GM12892 (cell line): Measurements from ENCODE around the gene ODF2L. TPM values are rescaled to one million over a fixed set of nuclear protein-coding genes. Genes with fewer than 3 reads are reported as not detected.

ENCODE experiments used
- DNase-seq: peaks from one replicate; pipeline ENCODE4 v3.0.0; 2011; ENCODE audit not compliant: insufficient read length
- FAIRE-seq: peaks from 2 replicates; lab custom pipeline; 2011; peaks lifted over from hg19 to GRCh38; lab: Jason Lieb, UNC
- POLR2A ChIP-seq: IDR thresholded peaks from 2 replicates; pipeline ENCODE4 v1.6.1; 2011; ENCODE audit warnings: low read depth, low read length, control low read depth
- POLR2AphosphoS5 ChIP-seq: IDR thresholded peaks from 2 replicates; pipeline ENCODE4 v1.6.1; 2011; ENCODE audit warnings: low read depth, low read length, control low read depth
- TAF1 ChIP-seq: IDR thresholded peaks from 2 replicates; pipeline ENCODE4 v1.6.1; 2011; ENCODE audit warnings: low read depth, mild to moderate bottlenecking, control low read depth, low read length, borderline replicate concordance
- polyA plus RNA-seq: library from polyadenylated mRNA; unstranded; fragments of >200 nt; gene quantifications from one replicate; pipeline ENCODE4 v1.2.1, GENCODE V29; 2012; ENCODE audit warnings: missing spikeins, inconsistent platforms; ENCODE audit not compliant: missing spikeins

ODF2L gene
- 14.9 TPM for polyA plus RNA-seq

- 0 out of 2 replicates have a peak, but pooled peaks have one; percentile 46 for TF ChIP-seq TAF1
- TF ChIP-seq POLR2AphosphoS5, result peak; percentile 44; the same call in 1 of the 2 replicates
- peak; percentile 47; the same call in 1 of the 2 replicates for TF ChIP-seq POLR2A
- peak; percentile 99 for FAIRE-seq
Measured at GRCh38 chr1:86395751-86396497, at the start of gene ODF2L. Gene ODF2L, minus strand, starts transcription at chr1:86396323. Its CDS starts 9,296 bp downstream, at chr1:86387027.

GRCh38 chr1:86445919-86446318, 49.8 kb upstream of the ODF2L start:
- no peak for TF ChIP-seq POLR2A
- TF ChIP-seq POLR2AphosphoS5, result no peak
- DNase-seq (no peak), FAIRE-seq (no peak)

More at GRCh38 chr1:86395751-86396497, at the start of gene ODF2L:
- DNase-seq, result peak; percentile 50

- FAIRE-seq (no peak), DNase-seq (no peak)
- no peak for TF ChIP-seq POLR2AphosphoS5
- no peak for TF ChIP-seq POLR2A
- TF ChIP-seq TAF1, result no peak
Measured at GRCh38 chr1:86441997-86442396, 45.9 kb upstream of the ODF2L start.

GRCh38 chr1:86441581-86441980, 45.5 kb upstream of the ODF2L start:
- no peak for DNase-seq
- no peak for TF ChIP-seq POLR2AphosphoS5
- TF ChIP-seq POLR2A, result no peak
- FAIRE-seq, result no peak

GRCh38 chr1:86436041-86436440, 39.9 kb upstream of the ODF2L start:
- DNase-seq (no peak), FAIRE-seq (no peak)
- TF ChIP-seq POLR2A (no peak), TAF1 (no peak), POLR2AphosphoS5 (no peak)

GRCh38 chr1:86435327-86435726, 39.2 kb upstream of the ODF2L start:
- TF ChIP-seq POLR2AphosphoS5, result no peak
- no peak for TF ChIP-seq POLR2A
- TF ChIP-seq TAF1, result no peak
- FAIRE-seq (no peak), DNase-seq (no peak)

- TF ChIP-seq POLR2AphosphoS5, result no peak
- TF ChIP-seq POLR2A, result no peak
- no peak for TF ChIP-seq TAF1
- FAIRE-seq, result no peak
- DNase-seq, result no peak
Measured at GRCh38 chr1:86434059-86434458, 37.9 kb upstream of the ODF2L start.

GRCh38 chr1:86430376-86430775, 34.3 kb upstream of the ODF2L start:
- no peak for DNase-seq
- TF ChIP-seq POLR2A (no peak), TAF1 (no peak), POLR2AphosphoS5 (no peak)
- FAIRE-seq, result no peak

- no peak for FAIRE-seq
- no peak for DNase-seq
- TF ChIP-seq POLR2AphosphoS5 (no peak), POLR2A (no peak), TAF1 (no peak)
Measured at GRCh38 chr1:86429835-86430234, 33.7 kb upstream of the ODF2L start.

- FAIRE-seq (peak; percentile 36), DNase-seq (no peak)
- TF ChIP-seq TAF1, result no peak
- no peak for TF ChIP-seq POLR2AphosphoS5
- TF ChIP-seq POLR2A, result no peak
Measured at GRCh38 chr1:86429122-86429725, 33.1 kb upstream of the ODF2L start.

- TF ChIP-seq POLR2AphosphoS5 (no peak), POLR2A (no peak), TAF1 (no peak)
- DNase-seq (no peak), FAIRE-seq (no peak)
Measured at GRCh38 chr1:86423873-86424272, 27.8 kb upstream of the ODF2L start, which contains the start of gene CLCA2. Gene CLCA2, plus strand, starts transcription at chr1:86424171. Its CDS starts 77 bp downstream, at chr1:86424248.
